Ishikawa (cell line): ENCODE results near the gene KCNQ1.

Experiments used
- CEBPB ChIP-seq: IDR thresholded peaks from 2 replicates; pipeline ENCODE4 v1.6.1; 2012
- CREB1 ChIP-seq: IDR thresholded peaks from 2 replicates; pipeline ENCODE4 v1.6.1; 2012; ENCODE audit warnings: low read depth
- EP300 ChIP-seq: IDR thresholded peaks from 2 replicates; pipeline ENCODE4 v1.6.1; 2012; ENCODE audit warnings: borderline replicate concordance
- NFIC ChIP-seq: IDR thresholded peaks from 2 replicates; pipeline ENCODE4 v1.6.1; 2012
- TAF1 ChIP-seq: IDR thresholded peaks from 2 replicates; pipeline ENCODE4 v1.6.1; 2012; ENCODE audit warnings: low read depth, mild to moderate bottlenecking
- TEAD4 ChIP-seq: IDR thresholded peaks from 2 replicates; pipeline ENCODE4 v1.6.1; 2012
- YY1 ChIP-seq: IDR thresholded peaks from 2 replicates; pipeline ENCODE4 v1.6.1; 2012; ENCODE audit warnings: low read depth
- ZBTB7A ChIP-seq: IDR thresholded peaks from 2 replicates; pipeline ENCODE4 v1.6.1; 2012; ENCODE audit warnings: low read depth
- TF ChIP-seq, protein P1 (sequence below): IDR thresholded peaks from 2 replicates; pipeline ENCODE4 v1.6.1; 2012; ENCODE audit warnings: low read depth, mild to moderate bottlenecking
- TF ChIP-seq, protein P2 (sequence below): IDR thresholded peaks from 2 replicates; pipeline ENCODE4 v1.6.1; 2012

DNA sequence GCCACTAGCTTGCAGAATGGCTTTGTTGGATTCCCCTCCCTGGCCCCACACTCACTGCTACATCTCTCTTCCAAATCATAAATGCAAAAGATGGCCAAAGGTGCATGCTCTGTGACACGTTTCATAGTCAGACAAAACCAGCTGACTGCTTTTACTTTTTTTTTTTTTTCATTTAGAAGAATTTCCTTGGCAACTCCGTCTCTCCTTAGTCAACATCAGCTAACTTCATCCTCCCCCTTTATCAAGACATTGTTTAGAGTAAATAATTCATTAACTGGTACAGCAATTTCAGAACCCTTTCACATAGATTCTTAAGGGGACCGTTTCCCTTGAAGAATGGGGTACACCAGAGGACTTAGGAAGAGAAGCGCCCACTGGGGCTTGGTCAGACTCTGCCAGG, 239.0 kb downstream of the KCNQ1 start:
- TF ChIP-seq CEBPB (no peak), YY1 (no peak), CREB1 (no peak), EP300 (no peak), TEAD4 (no peak), TAF1 (no peak), ZBTB7A (no peak), NFIC (no peak)
- TF ChIP-seq, protein P1, sequence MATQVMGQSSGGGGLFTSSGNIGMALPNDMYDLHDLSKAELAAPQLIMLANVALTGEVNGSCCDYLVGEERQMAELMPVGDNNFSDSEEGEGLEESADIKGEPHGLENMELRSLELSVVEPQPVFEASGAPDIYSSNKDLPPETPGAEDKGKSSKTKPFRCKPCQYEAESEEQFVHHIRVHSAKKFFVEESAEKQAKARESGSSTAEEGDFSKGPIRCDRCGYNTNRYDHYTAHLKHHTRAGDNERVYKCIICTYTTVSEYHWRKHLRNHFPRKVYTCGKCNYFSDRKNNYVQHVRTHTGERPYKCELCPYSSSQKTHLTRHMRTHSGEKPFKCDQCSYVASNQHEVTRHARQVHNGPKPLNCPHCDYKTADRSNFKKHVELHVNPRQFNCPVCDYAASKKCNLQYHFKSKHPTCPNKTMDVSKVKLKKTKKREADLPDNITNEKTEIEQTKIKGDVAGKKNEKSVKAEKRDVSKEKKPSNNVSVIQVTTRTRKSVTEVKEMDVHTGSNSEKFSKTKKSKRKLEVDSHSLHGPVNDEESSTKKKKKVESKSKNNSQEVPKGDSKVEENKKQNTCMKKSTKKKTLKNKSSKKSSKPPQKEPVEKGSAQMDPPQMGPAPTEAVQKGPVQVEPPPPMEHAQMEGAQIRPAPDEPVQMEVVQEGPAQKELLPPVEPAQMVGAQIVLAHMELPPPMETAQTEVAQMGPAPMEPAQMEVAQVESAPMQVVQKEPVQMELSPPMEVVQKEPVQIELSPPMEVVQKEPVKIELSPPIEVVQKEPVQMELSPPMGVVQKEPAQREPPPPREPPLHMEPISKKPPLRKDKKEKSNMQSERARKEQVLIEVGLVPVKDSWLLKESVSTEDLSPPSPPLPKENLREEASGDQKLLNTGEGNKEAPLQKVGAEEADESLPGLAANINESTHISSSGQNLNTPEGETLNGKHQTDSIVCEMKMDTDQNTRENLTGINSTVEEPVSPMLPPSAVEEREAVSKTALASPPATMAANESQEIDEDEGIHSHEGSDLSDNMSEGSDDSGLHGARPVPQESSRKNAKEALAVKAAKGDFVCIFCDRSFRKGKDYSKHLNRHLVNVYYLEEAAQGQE: no peak
- TF ChIP-seq, protein P2, sequence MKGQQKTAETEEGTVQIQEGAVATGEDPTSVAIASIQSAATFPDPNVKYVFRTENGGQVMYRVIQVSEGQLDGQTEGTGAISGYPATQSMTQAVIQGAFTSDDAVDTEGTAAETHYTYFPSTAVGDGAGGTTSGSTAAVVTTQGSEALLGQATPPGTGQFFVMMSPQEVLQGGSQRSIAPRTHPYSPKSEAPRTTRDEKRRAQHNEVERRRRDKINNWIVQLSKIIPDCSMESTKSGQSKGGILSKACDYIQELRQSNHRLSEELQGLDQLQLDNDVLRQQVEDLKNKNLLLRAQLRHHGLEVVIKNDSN: no peak
